K562 (cell line): ENCODE measurements around the gene IFI27L2.

Experiments
- MAFK ChIP-seq: IDR thresholded peaks from 2 replicates; pipeline ENCODE4 v1.6.1; 2011; ENCODE audit warnings: low read length, improper control_type of control experiment
- NBN ChIP-seq: fragments of 450-650 bp; IDR thresholded peaks from 2 replicates; pipeline ENCODE4 v1.6.1; 2016; ENCODE audit warnings: low read depth, mild to moderate bottlenecking
- POLR2AphosphoS5 ChIP-seq: IDR thresholded peaks from 2 replicates; pipeline ENCODE4 v1.6.1; 2011; ENCODE audit warnings: mild to moderate bottlenecking, low read depth, low read length, moderate library complexity; ENCODE audit not compliant: control insufficient read depth, insufficient read depth
- POLR2G ChIP-seq: fragments of 200-400 bp; formaldehyde crosslinking; IDR thresholded peaks from 2 replicates; pipeline ENCODE4 v1.6.1; 2017; ENCODE audit warnings: low read depth, mild to moderate bottlenecking, antibody characterized with exemption, low read length, moderate library complexity
- REST ChIP-seq, 2 experiments: fragments of 450-650 bp; formaldehyde crosslinking in 1 of 2; IDR thresholded peaks; 2 replicates each; pipeline versions ENCODE4 v1.4.0 to v1.6.1; 2014 to 2020; ENCODE audit warnings: mild to moderate bottlenecking in 2 of 2, borderline replicate concordance in 1 of 2, low read depth in 1 of 2
- SAP30 ChIP-seq: fragments of 200-600 bp; sonication (generic); IDR thresholded peaks from 2 replicates; pipeline ENCODE4 v1.6.1; 2012; ENCODE audit warnings: borderline replicate concordance, low read depth, mild to moderate bottlenecking, moderate library complexity, low read length, control low read depth, inconsistent platforms; ENCODE audit not compliant: insufficient read depth, poor library complexity, severe bottlenecking
- TEAD4 ChIP-seq, 2 experiments: sonication (generic) in 1 of 2; formaldehyde crosslinking in 1 of 2; IDR thresholded peaks; 2 replicates each; pipeline versions ENCODE4 v1.6.1 to v1.8.0; 2012 to 2022; ENCODE audit warnings: borderline replicate concordance in 1 of 2, inconsistent platforms in 1 of 2, low read length in 1 of 2, mild to moderate bottlenecking in 1 of 2, missing genetic modification reagents in 1 of 2
- TF ChIP-seq, protein P1 (sequence below): sonication (generic); formaldehyde crosslinking; IDR thresholded peaks from 2 replicates; pipeline ENCODE4 v1.8.0; 2022; ENCODE audit warnings: missing genetic modification reagents, mild to moderate bottlenecking, moderate library complexity, borderline replicate concordance
- TF ChIP-seq, protein P2 (sequence below), 3 experiments: IDR thresholded peaks in 2 of 3; conservative IDR thresholded peaks in 1 of 3; 2 replicates each; pipeline ENCODE4 v1.5.1; 2011 to 2012; ENCODE audit warnings: low read length in 3 of 3, mild to moderate bottlenecking in 3 of 3, control low read depth in 2 of 3, improper control_type of control experiment in 1 of 3, inconsistent platforms in 1 of 3, low read depth in 1 of 3, mixed read lengths in 1 of 3, moderate library complexity in 1 of 3; ENCODE audit not compliant: insufficient read depth in 2 of 3
- TF ChIP-seq, protein P3 (sequence below): sonication (generic); formaldehyde crosslinking; IDR thresholded peaks from 2 replicates; pipeline ENCODE4 v1.8.0; 2022; ENCODE audit warnings: missing genetic modification reagents, mild to moderate bottlenecking, borderline replicate concordance
- TF ChIP-seq, protein P4 (sequence below), 2 experiments: fragments of 450-650 bp; IDR thresholded peaks; 2 replicates each; pipeline ENCODE4 v1.6.1; 2016
- TF ChIP-seq, protein P5 (sequence below): fragments of 250-450 bp; sonication (Bioruptor Pico); IDR thresholded peaks from 2 replicates; pipeline ENCODE4 v1.5.1; 2021; ENCODE audit warnings: mild to moderate bottlenecking

GRCh38 chr14:94129758-94130414 lies 482 bp upstream of the IFI27L2 start:
- TF ChIP-seq, protein P1, sequence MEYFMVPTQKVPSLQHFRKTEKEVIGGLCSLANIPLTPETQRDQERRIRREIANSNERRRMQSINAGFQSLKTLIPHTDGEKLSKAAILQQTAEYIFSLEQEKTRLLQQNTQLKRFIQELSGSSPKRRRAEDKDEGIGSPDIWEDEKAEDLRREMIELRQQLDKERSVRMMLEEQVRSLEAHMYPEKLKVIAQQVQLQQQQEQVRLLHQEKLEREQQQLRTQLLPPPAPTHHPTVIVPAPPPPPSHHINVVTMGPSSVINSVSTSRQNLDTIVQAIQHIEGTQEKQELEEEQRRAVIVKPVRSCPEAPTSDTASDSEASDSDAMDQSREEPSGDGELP (CRISPR knock-in tag): no peak
- TF ChIP-seq, protein P2, sequence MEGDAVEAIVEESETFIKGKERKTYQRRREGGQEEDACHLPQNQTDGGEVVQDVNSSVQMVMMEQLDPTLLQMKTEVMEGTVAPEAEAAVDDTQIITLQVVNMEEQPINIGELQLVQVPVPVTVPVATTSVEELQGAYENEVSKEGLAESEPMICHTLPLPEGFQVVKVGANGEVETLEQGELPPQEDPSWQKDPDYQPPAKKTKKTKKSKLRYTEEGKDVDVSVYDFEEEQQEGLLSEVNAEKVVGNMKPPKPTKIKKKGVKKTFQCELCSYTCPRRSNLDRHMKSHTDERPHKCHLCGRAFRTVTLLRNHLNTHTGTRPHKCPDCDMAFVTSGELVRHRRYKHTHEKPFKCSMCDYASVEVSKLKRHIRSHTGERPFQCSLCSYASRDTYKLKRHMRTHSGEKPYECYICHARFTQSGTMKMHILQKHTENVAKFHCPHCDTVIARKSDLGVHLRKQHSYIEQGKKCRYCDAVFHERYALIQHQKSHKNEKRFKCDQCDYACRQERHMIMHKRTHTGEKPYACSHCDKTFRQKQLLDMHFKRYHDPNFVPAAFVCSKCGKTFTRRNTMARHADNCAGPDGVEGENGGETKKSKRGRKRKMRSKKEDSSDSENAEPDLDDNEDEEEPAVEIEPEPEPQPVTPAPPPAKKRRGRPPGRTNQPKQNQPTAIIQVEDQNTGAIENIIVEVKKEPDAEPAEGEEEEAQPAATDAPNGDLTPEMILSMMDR (IDR thresholded peaks at IDR 0.05 in 2 of 3, conservative IDR thresholded peaks at IDR 0.05 in 1 of 3; ENCODE audit: insufficient read depth in 2 of 3, low read depth in 1 of 3, low read length in 3 of 3): no peak
- TF ChIP-seq TEAD4 (IDR thresholded peaks at IDR 0.05; ENCODE audit: low read length): no peak
- TF ChIP-seq TEAD4 (CRISPR knock-in tag; IDR thresholded peaks at IDR 0.05; ENCODE audit: borderline replicate concordance): no peak
- TF ChIP-seq SAP30: no peak
- no peak for TF ChIP-seq MAFK
- TF ChIP-seq POLR2G: no peak
- TF ChIP-seq POLR2AphosphoS5: no peak
- TF ChIP-seq, protein P3, sequence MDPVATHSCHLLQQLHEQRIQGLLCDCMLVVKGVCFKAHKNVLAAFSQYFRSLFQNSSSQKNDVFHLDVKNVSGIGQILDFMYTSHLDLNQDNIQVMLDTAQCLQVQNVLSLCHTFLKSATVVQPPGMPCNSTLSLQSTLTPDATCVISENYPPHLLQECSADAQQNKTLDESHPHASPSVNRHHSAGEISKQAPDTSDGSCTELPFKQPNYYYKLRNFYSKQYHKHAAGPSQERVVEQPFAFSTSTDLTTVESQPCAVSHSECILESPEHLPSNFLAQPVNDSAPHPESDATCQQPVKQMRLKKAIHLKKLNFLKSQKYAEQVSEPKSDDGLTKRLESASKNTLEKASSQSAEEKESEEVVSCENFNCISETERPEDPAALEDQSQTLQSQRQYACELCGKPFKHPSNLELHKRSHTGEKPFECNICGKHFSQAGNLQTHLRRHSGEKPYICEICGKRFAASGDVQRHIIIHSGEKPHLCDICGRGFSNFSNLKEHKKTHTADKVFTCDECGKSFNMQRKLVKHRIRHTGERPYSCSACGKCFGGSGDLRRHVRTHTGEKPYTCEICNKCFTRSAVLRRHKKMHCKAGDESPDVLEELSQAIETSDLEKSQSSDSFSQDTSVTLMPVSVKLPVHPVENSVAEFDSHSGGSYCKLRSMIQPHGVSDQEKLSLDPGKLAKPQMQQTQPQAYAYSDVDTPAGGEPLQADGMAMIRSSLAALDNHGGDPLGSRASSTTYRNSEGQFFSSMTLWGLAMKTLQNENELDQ (CRISPR knock-in tag): no peak
- no peak for TF ChIP-seq REST (IDR thresholded peaks at IDR 0.05; ENCODE audit: borderline replicate concordance)
- no peak for TF ChIP-seq REST (CRISPR knock-in tag; IDR thresholded peaks at IDR 0.05; ENCODE audit: low read depth)
- TF ChIP-seq, protein P4, sequence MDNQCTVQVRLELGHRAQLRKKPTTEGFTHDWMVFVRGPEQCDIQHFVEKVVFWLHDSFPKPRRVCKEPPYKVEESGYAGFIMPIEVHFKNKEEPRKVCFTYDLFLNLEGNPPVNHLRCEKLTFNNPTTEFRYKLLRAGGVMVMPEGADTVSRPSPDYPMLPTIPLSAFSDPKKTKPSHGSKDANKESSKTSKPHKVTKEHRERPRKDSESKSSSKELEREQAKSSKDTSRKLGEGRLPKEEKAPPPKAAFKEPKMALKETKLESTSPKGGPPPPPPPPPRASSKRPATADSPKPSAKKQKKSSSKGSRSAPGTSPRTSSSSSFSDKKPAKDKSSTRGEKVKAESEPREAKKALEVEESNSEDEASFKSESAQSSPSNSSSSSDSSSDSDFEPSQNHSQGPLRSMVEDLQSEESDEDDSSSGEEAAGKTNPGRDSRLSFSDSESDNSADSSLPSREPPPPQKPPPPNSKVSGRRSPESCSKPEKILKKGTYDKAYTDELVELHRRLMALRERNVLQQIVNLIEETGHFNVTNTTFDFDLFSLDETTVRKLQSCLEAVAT (IDR thresholded peaks at IDR 0.05): no peak
- TF ChIP-seq, protein P5, sequence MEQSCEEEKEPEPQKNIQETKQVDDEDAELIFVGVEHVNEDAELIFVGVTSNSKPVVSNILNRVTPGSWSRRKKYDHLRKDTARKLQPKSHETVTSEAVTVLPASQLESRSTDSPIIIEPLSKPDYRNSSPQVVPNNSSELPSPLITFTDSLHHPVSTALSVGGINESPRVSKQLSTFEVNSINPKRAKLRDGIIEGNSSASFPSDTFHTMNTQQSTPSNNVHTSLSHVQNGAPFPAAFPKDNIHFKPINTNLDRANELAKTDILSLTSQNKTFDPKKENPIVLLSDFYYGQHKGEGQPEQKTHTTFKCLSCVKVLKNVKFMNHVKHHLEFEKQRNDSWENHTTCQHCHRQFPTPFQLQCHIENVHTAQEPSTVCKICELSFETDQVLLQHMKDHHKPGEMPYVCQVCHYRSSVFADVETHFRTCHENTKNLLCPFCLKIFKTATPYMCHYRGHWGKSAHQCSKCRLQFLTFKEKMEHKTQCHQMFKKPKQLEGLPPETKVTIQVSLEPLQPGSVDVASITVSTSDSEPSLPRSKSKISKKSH: no peak
- TF ChIP-seq NBN: no peak
